SK-N-SH treated with all-trans-retinoic acid at 6 μM for 48 hours (cell line): ENCODE results near the gene AP1B1.

Experiments used
- ARNTL ChIP-seq: fragments of 450-650 bp; formaldehyde crosslinking; IDR thresholded peaks from 2 replicates; pipeline ENCODE4 v1.5.0; 2020; ENCODE audit warnings: low read depth, mild to moderate bottlenecking, moderate library complexity, borderline replicate concordance
- CREB5 ChIP-seq: fragments of 250-450 bp; sonication (Bioruptor Pico); IDR thresholded peaks from 2 replicates; pipeline ENCODE4 v1.5.1; 2020; ENCODE audit warnings: low read depth, mild to moderate bottlenecking, moderate library complexity
- ESRRG ChIP-seq: fragments of 250-450 bp; sonication (Bioruptor Pico); IDR thresholded peaks from 2 replicates; pipeline ENCODE4 v1.6.1; 2021; ENCODE audit warnings: mild to moderate bottlenecking
- OSR1 ChIP-seq: fragments of 250-450 bp; sonication (Bioruptor Pico); IDR thresholded peaks from 2 replicates; pipeline ENCODE4 v1.8.0; 2022; ENCODE audit warnings: moderate library complexity, mild to moderate bottlenecking, inconsistent platforms
- PATZ1 ChIP-seq: fragments of 250-450 bp; sonication (Bioruptor Pico); IDR thresholded peaks from 2 replicates; pipeline ENCODE4 v1.8.0; 2020; ENCODE audit warnings: mild to moderate bottlenecking, moderate library complexity, borderline replicate concordance
- POU6F1 ChIP-seq: fragments of 250-450 bp; sonication (Bioruptor Pico); IDR thresholded peaks from 2 replicates; pipeline ENCODE4 v1.8.0; 2021; ENCODE audit warnings: low read depth, mild to moderate bottlenecking, moderate library complexity, borderline replicate concordance
- PPARA ChIP-seq: fragments of 250-450 bp; sonication (Bioruptor Pico); IDR thresholded peaks from 2 replicates; pipeline ENCODE4 v1.5.0; 2020; ENCODE audit warnings: mild to moderate bottlenecking, borderline replicate concordance
- RARB ChIP-seq: fragments of 250-450 bp; sonication (Bioruptor Pico); IDR thresholded peaks from 2 replicates; pipeline ENCODE4 v1.8.0; 2021; ENCODE audit warnings: mild to moderate bottlenecking, moderate library complexity
- SNAI2 ChIP-seq: fragments of 250-450 bp; sonication (Bioruptor Pico); IDR thresholded peaks from 2 replicates; pipeline ENCODE4 v1.5.0; 2020; ENCODE audit warnings: mild to moderate bottlenecking, moderate library complexity
- TCF4 ChIP-seq: fragments of 250-450 bp; sonication (Bioruptor Pico); IDR thresholded peaks from 2 replicates; pipeline ENCODE4 v1.8.0; 2021; ENCODE audit warnings: mild to moderate bottlenecking, moderate library complexity, borderline replicate concordance
- ZC3H10 ChIP-seq: fragments of 250-450 bp; sonication (Bioruptor Pico); IDR thresholded peaks from 2 replicates; pipeline ENCODE4 v1.5.1; 2021; ENCODE audit warnings: mild to moderate bottlenecking, moderate library complexity
- ZFP3 ChIP-seq: fragments of 250-450 bp; sonication (Bioruptor Pico); IDR thresholded peaks from 2 replicates; pipeline ENCODE4 v1.5.0; 2020; ENCODE audit warnings: mild to moderate bottlenecking, moderate library complexity
- ZFP30 ChIP-seq: fragments of 450-650 bp; formaldehyde crosslinking; IDR thresholded peaks from 2 replicates; pipeline ENCODE4 v1.5.0; 2022; ENCODE audit warnings: mild to moderate bottlenecking, moderate library complexity
- ZNF565 ChIP-seq: fragments of 450-650 bp; formaldehyde crosslinking; conservative IDR thresholded peaks from 2 replicates; pipeline ENCODE4 v1.5.0; 2020; ENCODE audit warnings: low read depth, mild to moderate bottlenecking, moderate library complexity

- TF ChIP-seq RARB (CRISPR knock-in tag) (no peak), CREB5 (CRISPR knock-in tag) (no peak), PATZ1 (CRISPR knock-in tag) (no peak), ARNTL (CRISPR knock-in tag) (no peak), ZFP30 (no peak), TCF4 (CRISPR knock-in tag) (no peak), ZC3H10 (CRISPR knock-in tag) (no peak), ESRRG (no peak), PPARA (CRISPR knock-in tag) (no peak), POU6F1 (CRISPR knock-in tag) (no peak), SNAI2 (no peak), ZFP3 (no peak), ZNF565 (CRISPR knock-in tag) (no peak), OSR1 (CRISPR knock-in tag) (no peak)
Observed at GRCh38 chr22:29331213-29331612, 57.2 kb downstream of the AP1B1 start.
